Measurements from ENCODE around the gene UST. TPM values are rescaled to one million over a fixed set of nuclear protein-coding genes. Genes with fewer than 3 reads are reported as not detected.

Gene UST
- total and polyA plus RNA-seq, 2 experiments from 2014 or later: 2.9 to 4.0 TPM

GRCh38 chr6:148890652-148891404 is 144.0 kb downstream of the UST start:
- no peaks in the 10 kb centered on the region for H3K4me1 ChIP-seq (ENCODE audit: low read depth)
- no peaks in the 10 kb centered on the region for H3K36me3 ChIP-seq
- H3K9me3 ChIP-seq (ENCODE audit: low read depth): no peaks in the 10 kb centered on the region
- DNase-seq (ENCODE audit: low read depth in 1 of 2, low spot score in 1 of 2): peak in 1 of 2 donors; percentile 21
- no peaks in the 10 kb centered on the region for H3K27me3 ChIP-seq
- no peak overlapping the region for H3K27ac ChIP-seq
- TF ChIP-seq CTCF (IDR thresholded peaks at IDR 0.05; ENCODE audit: low read depth, low read length): no peak
- no peak overlapping the region for H3K4me3 ChIP-seq

GRCh38 chr6:148891405-148891783 is 144.6 kb downstream of the UST start:
- no peak for DNase-seq (ENCODE audit: low read depth in 1 of 2, low spot score in 1 of 2)
- no peaks in the 10 kb centered on the region for H3K27me3 ChIP-seq
- no peaks in the 10 kb centered on the region for H3K4me1 ChIP-seq (ENCODE audit: low read depth)
- no peaks in the 10 kb centered on the region for H3K9me3 ChIP-seq (ENCODE audit: low read depth)
- no peak for TF ChIP-seq CTCF (IDR thresholded peaks at IDR 0.05; ENCODE audit: low read depth, low read length)
- no peaks in the 10 kb centered on the region for H3K36me3 ChIP-seq
- no peak overlapping the region for H3K4me3 ChIP-seq
- no peak overlapping the region for H3K27ac ChIP-seq

GRCh38 chr6:148892247-148892646 is 145.4 kb downstream of the UST start:
- Histone ChIP-seq H3K27me3 (no peaks in the 10 kb centered on the region), H3K4me3 (no peak overlapping the region), H3K36me3 (no peaks in the 10 kb centered on the region), H3K9me3 (ENCODE audit: low read depth) (no peaks in the 10 kb centered on the region), H3K4me1 (ENCODE audit: low read depth) (no peaks in the 10 kb centered on the region), H3K27ac (no peak overlapping the region)
- DNase-seq (ENCODE audit: low read depth in 1 of 2, low spot score in 1 of 2): peak in 1 of 2 donors; percentile 45
- no peak for TF ChIP-seq CTCF (IDR thresholded peaks at IDR 0.05; ENCODE audit: low read depth, low read length)

- no peak overlapping the region for H3K27ac ChIP-seq
- no peaks in the 10 kb centered on the region for H3K9me3 ChIP-seq (ENCODE audit: low read depth)
- DNase-seq (ENCODE audit: low read depth in 1 of 2, low spot score in 1 of 2): no peak
- TF ChIP-seq CTCF (IDR thresholded peaks at IDR 0.05; ENCODE audit: low read depth, low read length): no peak
- H3K27me3 ChIP-seq: no peaks in the 10 kb centered on the region
- H3K4me1 ChIP-seq (ENCODE audit: low read depth): no peaks in the 10 kb centered on the region
- no peak overlapping the region for H3K4me3 ChIP-seq
- H3K36me3 ChIP-seq: no peaks in the 10 kb centered on the region
Measured at GRCh38 chr6:148893073-148893472, 146.2 kb downstream of the UST start.

GRCh38 chr6:148893481-148893880 is 146.7 kb downstream of the UST start:
- Histone ChIP-seq H3K4me1 (ENCODE audit: low read depth) (no peaks in the 10 kb centered on the region), H3K9me3 (ENCODE audit: low read depth) (no peaks in the 10 kb centered on the region), H3K27me3 (no peaks in the 10 kb centered on the region), H3K4me3 (no peak overlapping the region), H3K36me3 (no peaks in the 10 kb centered on the region), H3K27ac (no peak overlapping the region)
- TF ChIP-seq CTCF (IDR thresholded peaks at IDR 0.05; ENCODE audit: low read depth, low read length): no peak
- no peak for DNase-seq (ENCODE audit: low read depth in 1 of 2, low spot score in 1 of 2)

Measured in cardiac muscle cell (in vitro differentiated cells and primary cell).